ENCODE data around the gene FAM227A.
A peak's percentile ranks its signal among the peaks of the same experiment; 100 is the strongest.

Gene FAM227A

DNA sequence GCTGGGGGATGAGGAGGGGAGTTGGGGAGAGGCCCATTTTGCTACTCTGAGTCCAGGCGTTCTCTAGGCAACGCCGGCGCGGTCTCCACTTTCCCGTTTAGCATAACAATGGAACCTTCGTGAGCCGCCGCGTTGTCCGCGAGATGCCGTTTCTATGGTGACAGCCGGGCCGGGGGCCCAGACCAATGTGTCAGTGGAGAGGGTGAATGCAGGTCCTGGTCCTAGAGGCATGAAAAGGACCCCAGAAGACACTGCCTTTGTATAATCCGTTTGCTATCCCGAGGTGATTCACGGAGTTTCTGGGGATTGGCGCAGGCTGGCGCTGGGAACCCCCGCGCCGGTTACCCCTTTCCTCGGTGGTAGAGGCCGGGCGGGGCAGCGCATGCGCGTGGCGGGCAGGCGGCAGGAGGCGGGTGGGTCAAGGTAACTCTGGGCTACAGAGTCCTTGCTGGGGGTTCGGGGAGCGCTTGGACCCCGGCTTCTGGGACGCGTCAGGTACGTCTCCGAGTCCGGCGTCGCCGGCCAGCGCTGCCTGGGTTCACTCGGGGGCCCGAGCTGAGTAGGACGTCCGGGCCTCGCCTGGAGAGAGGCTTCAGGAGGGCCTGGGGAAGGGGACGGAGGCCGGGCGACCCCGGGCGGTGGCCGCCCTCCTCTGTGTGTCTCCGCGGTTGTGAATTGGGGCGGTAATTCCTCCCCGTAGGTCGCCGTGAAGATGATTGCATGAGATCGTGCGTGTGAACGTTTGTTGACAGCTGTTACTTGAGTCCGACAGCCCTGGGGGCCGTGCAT, at the start of gene FAM227A, which contains the start of gene CBY1:
Gene FAM227A (minus strand): TSS at position 137 of the 789 bp plus-strand sequence. CDS start 6,224 bp downstream, outside the sequence.
Gene CBY1 (plus strand): TSS at position 383 of the 789 bp plus-strand sequence. CDS start 11,417 bp downstream, outside the sequence.
- peak; percentile 87 for DNase-seq

GRCh38 chr22:38705235-38706100, 49.3 kb upstream of the FAM227A start, which contains the start of gene GTPBP1:
Gene GTPBP1, plus strand, starts transcription at chr22:38705944. Its CDS starts 12 bp downstream, at chr22:38705956.
- peak; percentile 99 for DNase-seq

DNA sequence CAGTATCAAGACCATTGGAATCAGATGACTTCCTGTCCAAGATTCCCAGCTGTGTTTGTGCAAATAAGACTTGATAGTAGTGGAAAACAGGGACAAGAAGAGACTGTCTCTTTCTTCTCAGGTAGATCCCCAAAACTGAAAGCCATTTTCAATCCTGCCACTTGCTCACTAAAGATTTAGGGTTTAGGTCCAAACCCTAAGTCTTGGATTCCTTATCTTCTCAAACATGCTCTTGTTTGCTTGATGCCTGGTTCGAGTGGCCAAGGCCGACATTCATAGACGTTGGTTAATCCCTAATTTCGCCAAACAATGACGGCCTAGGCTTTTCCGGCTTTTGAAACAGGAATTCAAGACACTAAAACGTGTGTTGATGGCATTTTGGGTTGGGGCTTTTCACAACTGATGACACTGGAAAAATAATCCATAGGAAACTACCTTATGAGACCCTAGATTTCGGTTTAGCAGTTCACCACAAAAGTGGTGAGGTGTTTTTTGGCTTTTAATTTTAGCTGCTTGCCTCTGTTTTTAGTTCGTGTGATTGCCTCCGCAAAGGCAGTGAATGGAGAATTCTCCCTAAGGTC, 48.6 kb upstream of the FAM227A start:
- DNase-seq, result no peak

DNA sequence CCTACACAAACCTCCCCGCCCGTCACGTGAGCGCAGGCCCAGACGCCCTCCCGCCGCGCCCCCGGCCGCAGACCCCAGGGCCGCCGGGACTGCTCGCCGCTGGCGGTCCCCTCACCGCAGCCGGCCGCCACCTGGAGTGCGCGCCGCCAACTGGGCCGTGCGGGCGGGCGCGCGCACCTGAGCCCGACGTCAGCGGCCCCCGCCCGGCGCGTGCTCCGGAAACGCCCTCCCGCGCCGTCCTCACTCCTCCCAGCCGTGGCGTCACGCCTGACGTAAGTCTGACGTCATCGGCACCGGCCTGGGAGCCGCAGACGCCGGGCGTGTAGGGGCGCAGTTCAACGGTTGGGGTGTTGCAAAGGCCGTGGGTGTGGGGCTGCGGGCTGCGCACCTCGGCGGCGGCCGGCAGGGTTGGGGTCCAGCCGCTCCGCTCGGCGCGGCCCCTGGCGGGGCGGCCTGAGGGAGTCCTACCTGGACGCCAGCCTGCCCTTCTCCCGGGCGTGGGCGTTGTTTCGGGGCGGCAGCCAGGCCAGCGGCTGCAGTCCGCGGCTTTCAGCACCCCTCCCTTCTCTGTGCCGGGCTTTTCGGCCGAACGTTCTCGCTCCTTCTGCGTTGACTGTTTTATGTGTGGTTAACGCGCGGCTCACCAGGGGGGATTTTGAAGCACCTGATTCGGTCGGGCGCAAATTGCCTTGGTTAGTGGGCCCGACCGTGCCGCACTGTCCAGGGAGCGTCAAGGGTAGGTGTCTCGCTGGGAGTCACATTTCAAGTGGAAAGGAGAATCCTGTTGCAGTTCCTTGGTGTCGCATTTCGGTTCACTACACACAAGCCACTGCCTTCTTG, 44.8 kb upstream of the FAM227A start, which contains the start of gene JOSD1:
Gene JOSD1 (minus strand): TSS at position 155 of the 840 bp plus-strand sequence. CDS start 956 bp downstream, outside the sequence.
- peak; percentile 99 for DNase-seq

- no peak for DNase-seq
Measured at GRCh38 chr22:38700270-38700788, 44.1 kb upstream of the FAM227A start.

- DNase-seq, result no peak
Measured at GRCh38 chr22:38699784-38700183, 43.6 kb upstream of the FAM227A start.

- no peak for DNase-seq
Measured at GRCh38 chr22:38699143-38699542, 43.0 kb upstream of the FAM227A start.

- DNase-seq, result no peak
Measured at GRCh38 chr22:38698407-38699094, 42.4 kb upstream of the FAM227A start.

GRCh38 chr22:38697425-38698089, 41.4 kb upstream of the FAM227A start:
- no peak for DNase-seq

DNA sequence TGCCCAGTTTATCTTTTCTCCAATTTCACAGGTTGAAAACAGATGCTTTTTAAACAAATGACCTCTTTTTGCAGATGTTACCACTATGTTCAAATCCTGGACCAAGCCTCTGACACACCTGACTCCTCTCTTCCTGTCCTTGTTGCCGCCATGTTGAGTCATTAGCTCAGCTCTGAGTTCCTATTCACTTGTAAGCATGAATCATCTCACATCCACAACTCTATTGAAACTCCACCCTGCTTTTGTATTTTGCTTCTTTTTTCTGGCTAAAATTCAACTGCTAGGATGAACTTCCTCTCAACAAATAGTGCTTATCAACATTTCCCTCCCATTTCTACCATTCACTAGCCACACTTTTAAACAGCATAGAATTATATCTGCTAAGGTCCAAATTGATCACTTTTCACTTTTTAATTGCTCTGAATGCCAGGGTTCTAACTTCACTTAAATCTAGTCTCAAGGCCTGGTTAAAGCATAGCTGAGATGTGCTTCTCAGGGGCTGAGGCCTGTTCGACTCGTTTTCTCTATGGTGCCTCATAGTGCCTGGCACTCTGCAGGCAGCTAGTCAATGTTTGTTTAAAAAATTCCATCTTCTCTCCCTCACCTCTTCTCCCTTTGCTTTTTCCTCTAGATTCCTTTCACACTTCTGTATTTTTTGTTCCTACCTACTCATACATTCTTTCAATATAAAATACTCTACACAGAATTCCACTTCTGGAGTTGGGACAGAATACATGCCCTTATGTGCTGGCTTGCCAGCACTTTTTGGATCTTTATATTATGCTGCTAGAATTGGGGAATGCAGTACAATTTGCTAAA, 40.6 kb upstream of the FAM227A start:
- DNase-seq, result peak; percentile 32

- no peak for DNase-seq
Measured at GRCh38 chr22:38694940-38695339, 38.7 kb upstream of the FAM227A start.

GRCh38 chr22:38694049-38694448, 37.9 kb upstream of the FAM227A start:
- DNase-seq, result no peak

DNA sequence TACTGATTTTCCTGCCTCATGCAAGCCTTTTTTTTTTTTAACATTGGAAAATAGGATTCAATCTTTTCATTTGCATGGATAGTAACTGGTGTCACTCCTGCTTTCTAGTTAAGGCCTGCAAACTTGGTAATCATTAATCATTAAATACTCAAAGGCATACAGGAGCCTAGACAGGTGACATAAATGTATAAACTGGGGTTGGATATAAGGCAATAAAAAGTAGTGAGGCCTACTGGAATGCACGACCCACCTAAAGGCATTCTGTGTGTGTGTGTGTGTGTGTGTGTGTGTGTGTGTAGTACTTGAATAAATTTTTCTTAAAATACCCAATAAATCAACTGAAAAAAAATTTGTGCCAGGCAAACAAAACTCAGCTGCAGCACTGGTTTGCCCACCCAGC, 33.5 kb upstream of the FAM227A start:
- DNase-seq, result no peak

DNA sequence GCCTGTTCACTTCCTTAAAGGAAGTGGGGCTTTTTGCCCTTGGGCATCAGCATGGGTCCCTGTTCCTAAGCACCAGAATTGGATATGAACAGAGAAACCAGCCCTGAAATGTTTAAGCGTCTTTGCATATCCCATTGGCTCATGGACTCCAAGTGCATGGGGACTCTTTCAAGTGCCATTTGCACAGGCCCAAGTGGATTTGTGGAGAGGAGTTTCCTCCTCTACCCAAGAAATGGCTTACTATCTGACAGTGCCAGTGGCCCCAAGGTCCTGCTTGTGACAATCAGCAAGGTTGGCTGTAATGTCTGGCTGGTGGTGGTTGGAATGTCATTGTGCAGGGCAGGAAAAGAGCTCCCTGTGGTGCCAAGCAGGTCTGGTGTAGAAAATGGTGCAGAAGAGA, 29.6 kb upstream of the FAM227A start:
- no peak for DNase-seq

GRCh38 chr22:38684895-38685294, 28.7 kb upstream of the FAM227A start:
- no peak for DNase-seq

DNA sequence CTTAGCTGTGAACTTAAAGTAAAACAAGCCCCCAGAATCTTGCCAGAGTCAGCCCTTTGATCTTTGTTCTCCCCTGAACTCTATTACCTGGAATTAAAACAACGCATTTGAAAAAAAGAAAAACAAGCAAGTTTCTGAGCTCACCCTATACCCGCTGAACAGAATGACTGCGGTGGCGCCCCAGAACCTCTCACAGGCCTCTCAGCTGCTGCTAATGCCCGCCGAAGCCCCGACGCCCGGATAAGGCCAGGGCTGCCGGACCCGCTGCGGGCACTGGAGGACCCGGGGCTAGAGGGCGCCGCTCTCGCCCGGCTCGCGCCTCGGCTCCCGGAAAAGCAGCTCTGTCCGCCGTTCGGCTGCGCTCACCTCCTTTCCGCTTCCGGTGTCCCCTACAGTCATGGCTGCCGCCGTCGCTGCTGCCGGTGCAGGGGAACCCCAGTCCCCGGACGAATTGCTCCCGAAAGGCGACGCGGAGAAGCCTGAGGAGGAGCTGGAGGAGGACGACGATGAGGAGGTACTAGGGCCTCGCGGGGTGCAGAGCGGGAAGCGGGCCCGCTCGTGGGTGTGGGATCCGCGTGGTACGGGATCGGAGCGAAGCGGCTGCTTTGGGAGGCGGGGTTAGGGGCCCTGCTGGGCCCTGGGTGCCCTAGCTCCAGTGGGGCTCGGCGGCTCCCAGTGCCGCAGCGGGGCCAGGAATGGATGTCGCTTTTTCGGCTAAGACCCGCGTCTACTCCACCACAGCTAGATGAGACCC, 25.6 kb upstream of the FAM227A start, which contains the start of gene TOMM22:
Gene TOMM22 (plus strand): TSS at position 376 of the 754 bp plus-strand sequence. CDS start 22 bp downstream, at position 398.
- peak; percentile 88 for DNase-seq

DNA sequence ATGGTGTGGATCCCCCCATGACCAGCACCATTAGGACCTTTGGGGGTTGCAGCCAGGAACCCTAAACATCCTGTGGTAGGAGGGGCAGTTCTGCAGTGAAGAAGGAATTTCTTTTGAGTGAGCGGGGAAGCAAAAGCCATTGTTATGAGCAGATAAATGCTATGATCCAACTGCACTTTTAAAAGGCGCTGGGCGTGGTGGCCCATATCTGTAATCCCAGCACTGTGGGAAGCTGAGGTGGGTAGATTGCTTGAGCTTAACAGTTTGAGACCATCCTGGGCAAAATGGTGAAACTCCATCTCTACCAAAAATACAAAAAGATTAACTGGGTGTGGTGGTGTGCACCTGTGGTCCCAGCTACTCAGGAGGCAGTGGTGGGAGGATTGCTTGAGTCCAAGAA, 19.6 kb upstream of the FAM227A start:
- DNase-seq, result no peak

GRCh38 chr22:38674888-38675287, 18.7 kb upstream of the FAM227A start:
- no peak for DNase-seq

Measured in CD4-positive, alpha-beta T cell treated with Interleukin-12 subunit alpha and Interleukin-12 subunit beta, for 1 hour (primary cell).